Lower lobe of right lung (tissue), 2 donors: ENCODE data around the gene ANKRD33B. TPM values are rescaled to one million over a fixed set of nuclear protein-coding genes. Genes with fewer than 3 reads are reported as not detected.

Experiments used
- ATAC-seq, 2 donors: fragments of 200-7000 bp; cut with Tn5 transposase; one replicate each; pipeline ENCODE4 v1.9.1; 2020 to 2022; ENCODE audit warnings: mild to moderate bottlenecking in 2 of 2, moderate library complexity in 2 of 2
- DNase-seq: peaks from one replicate; pipeline ENCODE4 v3.0.0-alpha.2; 2020
- H3K27ac ChIP-seq: fragments of 200-600 bp; one replicate; pipeline ENCODE4 v1.8.0; 2022
- H3K27me3 ChIP-seq: fragments of 200-600 bp; one replicate; pipeline ENCODE4 v1.8.0; 2022; ENCODE audit warnings: low read depth
- H3K36me3 ChIP-seq: fragments of 200-600 bp; one replicate; pipeline ENCODE4 v1.8.0; 2022; ENCODE audit warnings: mild to moderate bottlenecking
- H3K4me1 ChIP-seq: fragments of 200-600 bp; one replicate; pipeline ENCODE4 v1.8.0; 2022
- H3K4me3 ChIP-seq: fragments of 200-600 bp; one replicate; pipeline ENCODE4 v1.8.0; 2022; ENCODE audit warnings: mild to moderate bottlenecking
- H3K9me3 ChIP-seq: fragments of 200-600 bp; one replicate; pipeline ENCODE4 v1.8.0; 2022
- CTCF ChIP-seq: fragments of 200-600 bp; IDR thresholded peaks from one replicate; pipeline ENCODE4 v1.8.0; 2022; ENCODE audit warnings: antibody characterized with exemption, mild to moderate bottlenecking
- intact Hi-C: fragments of 100-400 bp; cut with DNase I; formaldehyde crosslinking; loops from one replicate; pipeline ENCODE4 v1.11.0; 2022
- total RNA-seq: library from RNA; stranded (reverse); fragmentation: NEBNext Ultra II Directional; extraction: Animal tissue kit (Norgen Biotek cat#: 25700); gene quantifications from one replicate; pipeline ENCODE4 v1.2.1, GENCODE V29; 2021
- donor health status: DM: no; HTN: yes; CAD: no; lungs with severe emphysema.

Gene ANKRD33B
- total RNA-seq, 1 donor from 2014 or later = 5.8 TPM

- DNase-seq = no peak
- ATAC-seq = no peak
- no peak for TF ChIP-seq CTCF
- Histone ChIP-seq H3K4me1 (peaks cover 4% of the 10 kb centered on the region), H3K4me3 (no peak overlapping the region), H3K36me3 (no peaks in the 10 kb centered on the region), H3K9me3 (no peaks in the 10 kb centered on the region), H3K27ac (no peak overlapping the region), H3K27me3 (no peaks in the 10 kb centered on the region)
- intact Hi-C loops = no loop called here
Measured at GRCh38 chr5:10588109-10588775, 24.4 kb downstream of the ANKRD33B start.

- Histone ChIP-seq H3K9me3 (no peaks in the 10 kb centered on the region), H3K4me1 (peaks cover 4% of the 10 kb centered on the region), H3K36me3 (no peaks in the 10 kb centered on the region), H3K27me3 (no peaks in the 10 kb centered on the region), H3K27ac (no peak overlapping the region), H3K4me3 (no peak overlapping the region)
- intact Hi-C loops = no loop called here
- TF ChIP-seq CTCF = no peak
- peak in 1 of 2 donors; percentile 31 for ATAC-seq
- no peak for DNase-seq
Measured at GRCh38 chr5:10588779-10589447, 25.0 kb downstream of the ANKRD33B start.

- Histone ChIP-seq H3K27ac (no peak overlapping the region), H3K9me3 (no peaks in the 10 kb centered on the region), H3K36me3 (no peaks in the 10 kb centered on the region), H3K4me1 (peaks cover 13% of the 10 kb centered on the region), H3K4me3 (no peak overlapping the region), H3K27me3 (no peaks in the 10 kb centered on the region)
- intact Hi-C loops = no loop called here
- DNase-seq (no peak), ATAC-seq (peak in 1 of 2 donors; percentile 58)
- no peak for TF ChIP-seq CTCF
Measured at GRCh38 chr5:10590226-10590999, 26.5 kb downstream of the ANKRD33B start.

GRCh38 chr5:10591159-10591558 is 27.3 kb downstream of the ANKRD33B start:
- H3K27me3 ChIP-seq = no peaks in the 10 kb centered on the region
- ATAC-seq (no peak), DNase-seq (no peak)
- H3K4me1 ChIP-seq = peaks cover 15% of the 10 kb centered on the region
- no peak overlapping the region for H3K27ac ChIP-seq
- H3K9me3 ChIP-seq = no peaks in the 10 kb centered on the region
- no peak for TF ChIP-seq CTCF
- intact Hi-C loops = no loop called here
- H3K4me3 ChIP-seq = no peak overlapping the region
- H3K36me3 ChIP-seq = no peaks in the 10 kb centered on the region

GRCh38 chr5:10591966-10592365 is 28.1 kb downstream of the ANKRD33B start:
- Histone ChIP-seq H3K4me1 (peaks cover 15% of the 10 kb centered on the region), H3K36me3 (no peaks in the 10 kb centered on the region), H3K27me3 (no peaks in the 10 kb centered on the region), H3K9me3 (no peaks in the 10 kb centered on the region), H3K27ac (no peak overlapping the region), H3K4me3 (no peak overlapping the region)
- intact Hi-C loops = no loop called here
- TF ChIP-seq CTCF = no peak
- DNase-seq (no peak), ATAC-seq (no peak)
